CD4-positive, alpha-beta T cell treated with Interleukin-21 for 1 hour (primary cell): ENCODE results near the gene C2CD2L.
"Not testable (repeated sequence)": the region's sequence is repeated elsewhere in the genome, so short reads cannot be mapped to it uniquely, and the experiment has no call there.

Experiments used
- DNase-seq: peaks from one replicate; pipeline ENCODE4 v3.0.0-alpha.2; 2020

The C2CD2L gene

DNA sequence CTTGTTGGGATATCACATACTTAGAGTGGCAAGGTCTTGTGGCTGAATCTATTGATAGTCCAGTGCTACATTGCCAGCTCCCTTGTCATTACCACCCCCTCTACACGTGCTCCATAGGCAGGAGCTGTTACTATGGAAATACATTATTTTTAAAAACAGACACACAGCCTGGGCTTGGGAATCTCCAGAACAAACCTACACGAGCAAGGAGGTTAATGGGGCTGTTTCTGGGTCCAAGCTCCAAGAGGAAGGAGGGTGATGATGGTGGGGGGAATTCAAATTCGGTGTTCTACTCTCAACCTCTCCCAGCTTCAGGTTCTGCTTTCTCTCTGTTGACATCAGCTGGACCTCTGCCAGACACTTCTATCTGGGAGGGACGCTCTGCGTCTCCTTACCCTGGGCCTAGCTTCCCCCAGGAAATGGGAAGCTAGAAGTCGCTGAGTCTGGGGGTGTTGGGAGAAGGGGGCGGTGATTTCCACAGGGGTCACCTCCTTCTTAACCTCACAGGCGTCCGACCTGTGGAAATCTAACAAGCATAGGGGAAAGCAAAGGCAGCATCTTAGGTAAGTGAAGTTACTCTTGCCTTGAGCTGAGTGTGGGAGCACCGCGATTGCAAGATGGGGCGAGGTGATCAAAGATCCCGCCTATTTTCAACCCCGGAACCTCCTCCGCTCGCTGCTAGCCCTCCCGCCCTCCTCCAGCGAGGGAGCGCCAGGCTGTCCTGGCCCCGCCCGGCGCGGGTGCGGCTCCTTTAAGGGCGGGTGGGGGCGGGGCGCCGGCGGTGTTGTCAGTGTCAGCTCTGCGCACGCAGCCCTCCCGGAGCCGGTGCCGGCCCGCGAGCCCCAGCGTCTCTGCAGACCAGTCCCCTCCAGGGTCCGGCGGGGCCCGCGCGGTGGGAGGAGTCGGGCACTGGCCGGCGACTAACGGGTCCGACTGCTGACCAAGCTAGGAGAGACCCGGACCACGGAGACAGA, at the start of gene C2CD2L:
C2CD2L (plus strand) TSS at position 781 of the 974 bp plus-strand sequence. CDS start 398 bp downstream, outside the sequence.
- DNase-seq = peak; percentile 91

DNA sequence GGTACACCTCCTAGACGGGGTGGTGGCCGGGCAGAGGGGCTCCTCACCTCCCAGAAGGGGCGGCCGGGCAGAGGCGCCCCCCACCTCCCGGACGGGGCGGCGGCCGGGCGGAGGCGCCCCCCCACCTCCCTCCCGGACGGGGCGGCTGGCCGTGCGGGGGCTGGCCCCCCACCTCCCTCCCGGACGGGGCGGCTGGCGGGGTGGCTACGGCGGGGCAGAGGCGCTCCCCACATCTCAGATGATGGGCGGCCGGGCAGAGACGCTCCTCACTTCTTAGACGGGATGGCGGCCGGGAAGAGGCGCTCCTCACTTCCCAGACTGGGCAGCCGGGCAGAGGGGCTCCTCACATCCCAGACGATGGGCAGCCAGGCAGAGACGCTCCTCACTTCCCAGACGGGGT, 48.0 kb upstream of the C2CD2L start:
- DNase-seq = not testable (repeated sequence)

DNA sequence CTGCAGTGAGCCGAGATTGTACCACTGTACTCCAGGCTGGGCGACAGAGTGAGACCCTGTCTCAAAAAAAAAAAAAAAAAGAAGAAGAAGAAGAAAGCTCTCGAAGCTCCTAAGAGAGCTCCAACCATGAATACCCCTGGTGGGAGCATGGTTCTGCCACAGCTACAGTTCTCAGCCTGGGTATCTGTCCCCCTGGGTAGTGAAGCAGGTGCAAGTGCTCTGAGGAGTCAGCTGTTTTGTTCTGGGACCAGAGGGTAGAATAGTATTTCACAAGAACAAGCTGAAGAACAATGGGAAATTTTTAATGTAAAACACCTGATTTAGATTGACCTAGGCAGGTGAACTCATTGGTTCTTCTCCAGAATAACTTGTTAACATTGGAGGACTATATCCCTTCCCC, 45.9 kb upstream of the C2CD2L start:
- DNase-seq = no peak

DNA sequence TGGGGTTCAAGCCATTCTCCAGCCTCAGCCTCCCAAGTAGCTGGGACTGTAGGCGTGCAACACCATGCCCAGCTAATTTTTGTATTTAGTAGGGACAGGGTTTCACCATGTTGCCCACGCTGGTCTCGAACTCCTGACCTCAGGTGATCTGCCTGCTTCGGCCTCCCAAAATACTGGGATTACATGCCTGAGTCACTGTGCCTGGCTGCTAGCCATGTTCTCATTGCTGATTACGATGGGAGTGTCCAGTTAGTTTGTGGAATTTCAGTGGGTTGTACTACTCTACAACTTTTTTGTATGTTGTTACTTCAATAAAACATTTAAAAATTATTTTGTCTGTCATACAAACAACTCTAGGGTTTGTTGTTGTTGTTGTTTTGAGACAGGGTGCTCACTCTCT, 44.4 kb upstream of the C2CD2L start:
- no peak for DNase-seq

DNA sequence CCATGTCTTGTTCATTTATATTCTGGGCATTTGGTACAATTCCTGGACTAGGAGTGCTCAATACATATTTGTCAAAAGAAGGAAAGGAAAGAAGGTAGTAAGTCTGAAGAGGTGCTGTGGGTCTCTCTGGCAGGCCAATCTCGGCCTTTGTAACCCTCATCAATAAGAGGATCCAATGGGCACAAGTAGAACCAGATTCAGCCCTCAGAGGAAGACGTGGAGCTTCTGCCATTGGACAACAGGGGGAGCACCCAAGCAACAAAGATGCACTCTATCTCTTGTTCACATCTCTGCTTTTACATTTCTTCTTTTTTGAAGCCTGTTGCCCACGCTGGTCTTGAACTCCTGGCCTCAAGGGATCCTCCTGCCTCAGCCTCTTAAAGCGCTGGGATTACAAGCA, 41.8 kb upstream of the C2CD2L start:
- peak; percentile 68 for DNase-seq

DNA sequence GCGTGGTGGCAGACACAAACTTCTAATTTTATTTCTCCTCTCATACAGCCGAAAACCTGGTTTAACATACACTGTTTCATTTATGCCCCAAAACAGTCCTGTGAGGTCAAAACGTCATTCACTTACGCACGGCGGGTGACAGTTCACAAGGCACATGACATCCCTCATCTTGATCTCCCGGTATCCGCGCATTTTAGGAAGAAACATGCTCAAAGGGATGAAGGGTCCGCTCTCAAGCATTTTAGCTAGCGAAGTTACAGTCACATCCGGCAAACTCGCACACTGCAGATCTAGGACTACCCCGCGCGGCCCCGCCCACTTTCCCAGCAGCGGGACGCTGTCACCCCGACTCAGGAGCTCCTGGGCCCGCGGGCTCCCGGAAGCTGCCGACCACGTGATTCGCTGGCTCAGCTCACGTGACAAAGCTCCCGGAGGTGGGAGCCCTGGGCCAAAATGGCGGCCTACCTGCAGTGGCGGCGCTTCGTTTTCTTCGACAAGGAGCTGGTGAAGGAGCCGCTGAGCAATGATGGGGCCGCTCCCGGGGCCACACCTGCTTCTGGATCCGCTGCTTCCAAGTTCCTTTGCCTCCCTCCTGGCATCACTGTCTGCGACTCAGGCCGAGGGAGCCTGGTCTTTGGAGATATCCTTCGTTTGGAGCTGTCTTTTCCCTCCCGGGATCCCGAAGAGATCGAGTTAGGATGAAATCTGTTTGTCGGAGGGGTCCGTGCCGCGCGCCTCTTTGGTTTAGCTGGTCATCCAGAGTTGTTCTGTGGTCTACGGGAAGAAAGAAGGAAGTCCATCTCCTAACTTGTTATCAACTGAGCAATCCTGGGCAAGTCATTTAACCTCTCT, 39.5 kb upstream of the C2CD2L start, which contains the start of gene VPS11:
VPS11 (plus strand) TSS at position 448 of the 852 bp plus-strand sequence; CDS start at position 454, 6 bp downstream.
- peak; percentile 97 for DNase-seq

DNA sequence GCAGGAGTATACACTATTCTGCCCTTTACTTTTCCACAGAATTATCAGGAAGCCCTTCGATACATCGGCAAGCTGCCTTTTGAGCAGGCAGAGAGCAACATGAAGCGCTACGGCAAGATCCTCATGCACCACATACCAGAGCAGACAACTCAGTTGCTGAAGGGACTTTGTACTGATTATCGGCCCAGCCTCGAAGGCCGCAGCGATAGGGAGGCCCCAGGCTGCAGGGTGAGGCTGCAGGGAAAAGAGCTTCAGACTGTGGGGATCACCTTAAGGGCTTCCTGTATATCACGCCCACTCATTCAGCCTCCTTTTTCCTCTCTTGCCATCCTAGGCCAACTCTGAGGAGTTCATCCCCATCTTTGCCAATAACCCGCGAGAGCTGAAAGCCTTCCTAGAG, 29.3 kb upstream of the C2CD2L start:
- DNase-seq = no peak

DNA sequence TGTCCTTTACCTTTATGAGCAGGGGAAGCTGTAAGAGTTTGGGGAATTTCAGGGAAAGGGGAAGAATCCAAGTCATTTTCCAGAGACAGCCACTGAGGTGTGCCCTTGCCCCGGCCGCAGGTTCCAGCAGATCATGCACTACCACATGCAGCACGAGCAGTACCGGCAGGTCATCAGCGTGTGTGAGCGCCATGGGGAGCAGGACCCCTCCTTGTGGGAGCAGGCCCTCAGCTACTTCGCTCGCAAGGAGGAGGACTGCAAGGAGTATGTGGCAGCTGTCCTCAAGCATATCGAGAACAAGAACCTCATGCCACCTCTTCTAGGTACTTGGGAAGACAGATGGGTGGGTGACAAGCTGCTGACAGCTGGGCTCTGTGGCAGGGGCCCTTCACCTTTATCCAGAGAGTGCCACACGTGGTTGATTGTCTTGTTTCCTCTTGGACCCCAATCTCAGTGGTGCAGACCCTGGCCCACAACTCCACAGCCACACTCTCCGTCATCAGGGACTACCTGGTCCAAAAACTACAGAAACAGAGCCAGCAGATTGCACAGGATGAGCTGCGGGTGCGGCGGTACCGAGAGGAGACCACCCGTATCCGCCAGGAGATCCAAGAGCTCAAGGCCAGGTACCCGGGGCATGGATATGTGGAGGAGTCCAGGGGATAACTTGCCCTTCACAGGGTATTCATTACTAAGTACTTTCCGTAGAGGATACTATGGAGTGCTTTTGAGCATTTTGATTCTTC, 28.3 kb upstream of the C2CD2L start:
- no peak for DNase-seq

DNA sequence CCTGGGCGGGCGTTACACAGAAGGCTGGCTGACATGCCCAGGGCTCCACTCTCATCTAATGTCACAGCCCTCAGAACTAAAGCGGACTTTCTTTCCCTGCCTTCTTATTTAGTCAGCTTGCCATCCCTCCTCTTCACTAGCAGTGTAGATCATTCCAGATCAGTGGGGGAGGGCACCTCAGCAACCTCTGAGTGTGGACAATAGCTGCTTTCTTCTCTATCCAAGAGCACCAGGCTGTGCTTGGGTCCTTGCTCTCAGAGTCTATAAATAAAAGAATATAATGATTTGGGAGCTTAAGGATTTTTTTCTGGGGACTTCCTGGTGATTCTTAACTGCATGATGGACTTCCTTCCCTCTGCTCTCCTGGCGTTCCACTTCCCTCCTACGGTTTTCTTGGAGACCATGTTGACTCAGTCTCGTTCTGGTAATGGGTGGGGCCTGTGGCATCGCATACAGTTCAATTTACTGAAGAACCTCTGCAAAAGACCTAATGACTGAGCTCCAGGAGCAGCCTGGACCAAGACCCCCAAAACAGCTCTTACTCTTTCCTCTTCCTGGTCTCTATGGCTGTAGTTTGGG, 25.4 kb upstream of the C2CD2L start:
- DNase-seq = no peak

DNA sequence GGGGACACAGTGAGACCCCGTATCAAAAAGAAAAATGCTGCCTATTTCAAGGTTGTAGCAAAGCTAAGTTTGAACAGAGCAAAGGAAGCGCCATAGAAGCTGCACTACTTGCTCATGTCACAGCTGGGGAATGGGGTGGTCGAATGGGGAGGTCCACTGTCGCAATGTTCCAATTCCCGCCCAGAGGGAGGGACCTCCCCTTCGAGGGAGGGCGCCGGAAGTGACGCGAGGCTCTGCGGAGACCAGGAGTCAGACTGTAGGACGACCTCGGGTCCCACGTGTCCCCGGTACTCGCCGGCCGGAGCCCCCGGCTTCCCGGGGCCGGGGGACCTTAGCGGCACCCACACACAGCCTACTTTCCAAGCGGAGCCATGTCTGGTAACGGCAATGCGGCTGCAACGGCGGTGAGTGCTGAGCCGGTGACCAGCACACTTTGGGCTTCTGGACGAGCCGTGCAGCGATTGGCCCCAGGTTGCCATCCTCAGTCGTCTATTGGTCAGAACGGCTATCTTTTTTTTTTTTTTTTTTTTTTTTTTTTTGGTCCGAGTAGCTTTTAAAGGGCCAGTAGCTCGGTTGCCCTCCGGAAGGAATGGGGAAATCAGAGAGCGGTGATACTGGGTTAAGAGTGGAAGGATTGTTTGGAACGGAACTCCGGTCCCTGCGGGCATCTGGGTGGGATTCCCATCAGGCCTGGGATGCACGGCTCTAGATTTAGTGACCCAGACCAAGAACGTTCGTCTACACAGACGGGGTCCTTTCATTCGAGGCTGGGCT, 22.3 kb upstream of the C2CD2L start, which contains the start of gene HMBS:
HMBS (plus strand) TSS at position 219 of the 774 bp plus-strand sequence; CDS start at position 372, 153 bp downstream.
- DNase-seq = peak; percentile 93

DNA sequence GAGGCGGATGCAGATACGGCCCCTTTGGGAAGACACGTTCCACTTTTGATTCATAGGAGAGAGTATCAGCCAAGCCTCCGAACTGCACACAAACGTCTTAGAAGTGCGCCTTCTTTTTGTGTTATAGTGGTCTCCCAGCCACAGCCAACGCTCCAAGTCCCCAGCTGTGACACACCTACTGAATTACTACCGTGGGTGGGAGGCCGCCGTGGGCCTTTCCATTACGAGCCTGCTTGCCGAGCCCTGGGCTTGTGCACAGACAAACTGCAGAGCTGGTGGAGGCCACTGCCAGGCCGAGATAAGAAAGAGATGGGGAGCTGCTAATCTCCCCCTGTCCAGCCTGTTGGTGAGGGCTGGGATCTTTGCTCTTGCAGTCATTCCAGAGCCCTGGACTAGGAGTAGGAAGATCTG, 21.7 kb upstream of the C2CD2L start:
- DNase-seq = no peak

DNA sequence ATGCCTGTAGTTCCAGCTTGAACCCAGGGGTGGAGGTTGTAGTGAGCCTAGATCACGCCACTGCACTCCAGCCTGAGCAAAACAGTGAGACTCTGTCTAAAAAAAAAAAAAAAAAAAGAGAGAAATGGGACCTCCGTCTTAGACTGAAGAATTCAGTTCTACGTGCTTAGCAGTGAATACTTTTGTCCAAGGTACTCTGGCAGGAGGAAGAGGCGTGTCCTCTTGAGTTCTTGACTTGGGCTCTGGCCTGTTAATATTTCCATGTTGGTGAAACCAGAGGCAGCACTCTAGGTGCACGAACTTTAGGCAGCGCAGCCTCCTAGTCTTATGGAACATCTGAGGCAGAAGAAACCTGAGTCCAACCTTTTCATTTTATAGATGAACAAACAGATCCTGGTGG, 20.0 kb upstream of the C2CD2L start:
- DNase-seq = no peak

DNA sequence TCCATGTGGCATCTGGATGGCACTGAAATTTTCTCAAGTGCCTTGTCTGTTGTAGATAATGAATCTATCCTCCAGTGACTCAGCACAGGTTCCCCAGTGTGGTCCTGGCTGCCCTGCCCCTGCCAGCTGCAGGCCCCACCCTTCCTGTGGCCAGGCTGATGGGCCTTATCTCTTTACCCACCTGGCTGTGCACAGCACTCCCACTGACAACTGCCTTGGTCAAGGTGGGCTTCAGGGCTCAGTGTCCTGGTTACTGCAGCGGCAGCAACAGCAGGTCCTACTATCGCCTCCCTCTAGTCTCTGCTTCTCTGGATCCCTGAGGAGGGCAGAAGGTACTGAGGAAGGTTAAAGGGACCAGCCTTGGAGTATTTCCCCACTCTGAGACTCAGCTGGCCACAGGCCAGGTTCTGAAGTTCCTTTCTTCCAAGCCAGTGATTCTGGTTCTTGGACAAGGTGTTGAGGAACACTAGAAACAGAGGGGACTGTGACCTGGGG, 19.4 kb upstream of the C2CD2L start:
- DNase-seq = no peak

DNA sequence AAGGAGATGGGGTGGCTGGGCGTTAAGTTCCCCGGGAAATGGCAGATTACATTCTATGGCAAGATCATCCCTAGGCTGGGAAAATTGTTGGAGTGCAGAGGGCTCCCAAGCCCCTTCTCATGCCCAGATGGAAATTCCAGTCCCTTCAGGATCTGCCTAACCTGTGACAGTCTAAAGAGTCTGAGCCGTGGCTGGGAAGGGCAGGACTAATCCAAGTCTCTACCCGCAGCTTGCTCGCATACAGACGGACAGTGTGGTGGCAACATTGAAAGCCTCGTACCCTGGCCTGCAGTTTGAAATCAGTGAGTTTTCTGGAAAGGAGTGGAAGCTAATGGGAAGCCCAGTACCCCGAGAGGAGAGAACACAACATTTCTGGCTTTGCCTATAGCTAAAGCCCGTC, 18.7 kb upstream of the C2CD2L start:
- no peak for DNase-seq

DNA sequence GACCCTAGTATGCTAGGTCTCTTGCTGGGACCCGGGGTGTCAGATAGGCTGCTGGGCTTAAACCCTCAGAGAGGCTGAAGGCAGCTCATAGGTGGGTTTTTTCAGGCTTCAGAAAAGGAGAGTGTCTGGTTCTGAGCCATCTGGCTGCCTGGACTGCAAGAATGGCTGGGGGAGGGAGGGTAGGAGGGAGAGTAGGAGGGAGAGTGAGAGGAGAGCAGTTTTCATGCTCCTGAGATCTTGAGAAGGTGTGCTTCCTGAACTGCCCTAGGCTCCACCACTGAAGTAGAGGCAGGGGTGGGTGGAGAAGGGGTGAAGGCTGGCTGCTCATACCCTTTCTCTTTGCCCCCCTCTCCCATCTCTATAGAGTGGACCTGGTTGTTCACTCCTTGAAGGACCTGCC, 17.8 kb upstream of the C2CD2L start:
- no peak for DNase-seq

DNA sequence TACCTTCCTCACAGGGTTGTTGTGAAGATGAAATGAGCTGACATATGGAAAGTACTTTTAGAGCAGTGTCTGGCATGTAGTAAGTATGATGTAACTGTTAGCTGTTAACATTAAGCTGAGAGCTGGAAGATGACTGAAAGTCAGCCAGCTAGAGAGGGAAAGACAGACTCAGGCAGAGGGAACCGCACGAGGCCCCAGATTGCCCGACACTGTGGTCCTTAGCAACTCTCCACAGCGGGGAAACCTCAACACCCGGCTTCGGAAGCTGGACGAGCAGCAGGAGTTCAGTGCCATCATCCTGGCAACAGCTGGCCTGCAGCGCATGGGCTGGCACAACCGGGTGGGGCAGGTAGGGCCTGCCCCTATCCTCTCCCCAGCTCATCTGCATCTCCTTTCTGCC, 16.0 kb upstream of the C2CD2L start:
- DNase-seq = no peak

DNA sequence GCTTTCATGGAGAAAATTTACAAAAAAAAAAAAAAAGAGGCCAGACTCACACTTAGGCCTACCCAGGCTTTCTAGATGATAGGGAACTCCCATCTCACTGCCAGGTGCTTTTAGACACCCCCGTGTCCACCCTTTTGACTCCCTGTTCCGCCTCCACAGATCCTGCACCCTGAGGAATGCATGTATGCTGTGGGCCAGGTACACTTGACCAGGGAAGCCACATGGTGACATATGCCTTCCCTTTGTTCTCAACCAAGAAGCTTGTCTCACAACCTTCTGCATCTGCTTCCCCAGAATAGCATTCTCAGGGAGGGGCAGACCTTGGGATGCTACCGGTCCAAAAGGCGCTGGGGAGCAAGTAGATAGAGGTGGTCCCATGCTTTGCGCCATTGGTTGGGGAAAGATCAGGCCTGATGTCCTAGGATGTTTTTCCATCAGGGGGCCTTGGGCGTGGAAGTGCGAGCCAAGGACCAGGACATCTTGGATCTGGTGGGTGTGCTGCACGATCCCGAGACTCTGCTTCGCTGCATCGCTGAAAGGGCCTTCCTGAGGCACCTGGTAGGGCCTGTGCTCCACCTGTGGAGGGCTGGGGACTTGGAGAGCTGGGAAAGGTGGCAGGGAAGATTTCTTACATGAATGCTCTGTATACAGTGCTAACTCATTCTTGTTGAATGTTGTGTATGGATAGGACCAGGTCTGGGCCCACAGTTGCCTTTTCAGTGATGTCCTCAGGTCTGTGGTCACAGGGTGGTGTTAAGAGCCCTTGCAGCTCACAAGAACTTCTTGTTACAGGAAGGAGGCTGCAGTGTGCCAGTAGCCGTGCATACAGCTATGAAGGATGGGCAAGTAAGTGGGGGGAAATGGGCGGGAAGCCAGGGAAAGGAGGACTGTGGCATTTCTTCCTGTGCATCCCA, 14.9 kb upstream of the C2CD2L start:
- no peak for DNase-seq

DNA sequence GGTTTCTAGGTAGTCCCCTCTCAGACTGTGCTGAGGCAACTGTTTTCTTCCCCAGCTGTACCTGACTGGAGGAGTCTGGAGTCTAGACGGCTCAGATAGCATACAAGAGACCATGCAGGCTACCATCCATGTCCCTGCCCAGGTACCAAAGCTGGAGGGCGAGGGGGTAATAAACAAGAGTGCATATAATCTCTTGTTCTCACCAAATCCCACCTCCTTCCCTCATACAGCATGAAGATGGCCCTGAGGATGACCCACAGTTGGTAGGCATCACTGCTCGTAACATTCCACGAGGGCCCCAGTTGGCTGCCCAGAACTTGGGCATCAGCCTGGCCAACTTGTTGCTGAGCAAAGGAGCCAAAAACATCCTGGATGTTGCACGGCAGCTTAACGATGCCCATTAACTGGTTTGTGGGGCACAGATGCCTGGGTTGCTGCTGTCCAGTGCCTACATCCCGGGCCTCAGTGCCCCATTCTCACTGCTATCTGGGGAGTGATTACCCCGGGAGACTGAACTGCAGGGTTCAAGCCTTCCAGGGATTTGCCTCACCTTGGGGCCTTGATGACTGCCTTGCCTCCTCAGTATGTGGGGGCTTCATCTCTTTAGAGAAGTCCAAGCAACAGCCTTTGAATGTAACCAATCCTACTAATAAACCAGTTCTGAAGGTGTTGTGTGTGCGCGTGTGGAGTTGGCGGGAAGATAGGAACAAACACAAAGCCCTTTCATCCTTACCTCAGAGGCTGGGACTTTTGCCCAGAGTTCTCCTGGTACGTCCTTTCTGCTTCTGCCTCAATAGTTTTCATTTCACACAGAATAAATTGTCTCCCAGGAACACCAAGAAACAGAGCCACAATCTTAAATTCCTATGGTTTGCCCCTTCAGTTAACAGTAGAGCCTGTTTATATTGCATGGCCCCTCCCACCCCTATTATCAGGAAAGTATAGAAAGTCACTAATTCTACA, 14.0 kb upstream of the C2CD2L start:
- no peak for DNase-seq
